Chondrocyte (in vitro differentiated cells): Measurements from ENCODE around the gene SYT13. TPM values are rescaled to one million over a fixed set of nuclear protein-coding genes. Genes with fewer than 3 reads are reported as not detected.

Experiments
- DNase-seq: peaks from one replicate; pipeline ENCODE4 v3.0.0; 2021; ENCODE audit warnings: mixed read lengths, low spot score
- H3K27ac Mint-ChIP-seq: one replicate; pipeline ENCODE4 v1.8.0; 2021; ENCODE audit warnings: mild to moderate bottlenecking, moderate library complexity, mixed read lengths; ENCODE audit not compliant: unreplicated experiment
- H3K27me3 Mint-ChIP-seq: 2 replicates; pipeline ENCODE4 v1.8.0; 2021; ENCODE audit warnings: low read depth, mixed read lengths
- H3K36me3 Mint-ChIP-seq: 2 replicates; pipeline ENCODE4 v1.8.0; 2021; ENCODE audit warnings: low read depth, mixed read lengths
- H3K4me1 Mint-ChIP-seq: 2 replicates; pipeline ENCODE4 v1.8.0; 2021; ENCODE audit warnings: low read depth, mild to moderate bottlenecking, mixed read lengths
- H3K4me3 Mint-ChIP-seq: one replicate; pipeline ENCODE4 v1.8.0; 2021; ENCODE audit warnings: mild to moderate bottlenecking, moderate library complexity, mixed read lengths; ENCODE audit not compliant: unreplicated experiment
- H3K9me3 Mint-ChIP-seq: 2 replicates; pipeline ENCODE4 v1.8.0; 2021; ENCODE audit warnings: low read depth, mixed read lengths
- total RNA-seq: library from RNA; stranded (reverse); gene quantifications from 3 replicates; pipeline ENCODE4 v1.2.1, GENCODE V29; 2021
- TF ChIP-seq, protein P1 (sequence below): fragments of 200-600 bp; sonication (generic); IDR thresholded peaks from 2 replicates; pipeline ENCODE4 v1.5.0; 2021; ENCODE audit warnings: antibody characterized with exemption, mild to moderate bottlenecking, moderate library complexity

The SYT13 gene
- total RNA-seq, 1 donor from 2014 or later: 2.8 TPM

DNA sequence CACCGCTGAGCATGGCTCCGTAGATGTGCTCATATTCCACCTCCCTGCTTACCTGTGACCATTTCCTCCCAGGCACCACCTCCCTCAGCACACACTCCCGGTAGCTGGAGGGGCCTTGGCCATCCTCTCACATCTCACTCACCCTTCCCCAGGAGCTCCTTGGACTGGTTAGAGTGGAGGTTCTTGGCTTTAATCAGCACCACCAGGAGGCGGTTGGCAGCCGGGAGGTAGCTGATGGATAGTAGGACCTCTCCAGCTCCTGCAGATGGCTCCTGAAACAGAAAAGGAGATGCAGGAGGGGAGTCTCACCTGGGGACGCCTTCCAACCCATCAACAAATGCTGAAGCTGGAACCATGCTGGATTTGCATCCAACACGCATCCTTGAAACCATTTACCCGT lies 39.9 kb downstream of the SYT13 start:
- DNase-seq: no peak
- no peaks in the 10 kb centered on the region for H3K4me1 Mint-ChIP-seq
- H3K4me3 Mint-ChIP-seq: no peak overlapping the region
- H3K27me3 Mint-ChIP-seq: peaks cover 1% of the 10 kb centered on the region
- no peaks in the 10 kb centered on the region for H3K9me3 Mint-ChIP-seq
- no peak overlapping the region for H3K27ac Mint-ChIP-seq
- TF ChIP-seq, protein P1, sequence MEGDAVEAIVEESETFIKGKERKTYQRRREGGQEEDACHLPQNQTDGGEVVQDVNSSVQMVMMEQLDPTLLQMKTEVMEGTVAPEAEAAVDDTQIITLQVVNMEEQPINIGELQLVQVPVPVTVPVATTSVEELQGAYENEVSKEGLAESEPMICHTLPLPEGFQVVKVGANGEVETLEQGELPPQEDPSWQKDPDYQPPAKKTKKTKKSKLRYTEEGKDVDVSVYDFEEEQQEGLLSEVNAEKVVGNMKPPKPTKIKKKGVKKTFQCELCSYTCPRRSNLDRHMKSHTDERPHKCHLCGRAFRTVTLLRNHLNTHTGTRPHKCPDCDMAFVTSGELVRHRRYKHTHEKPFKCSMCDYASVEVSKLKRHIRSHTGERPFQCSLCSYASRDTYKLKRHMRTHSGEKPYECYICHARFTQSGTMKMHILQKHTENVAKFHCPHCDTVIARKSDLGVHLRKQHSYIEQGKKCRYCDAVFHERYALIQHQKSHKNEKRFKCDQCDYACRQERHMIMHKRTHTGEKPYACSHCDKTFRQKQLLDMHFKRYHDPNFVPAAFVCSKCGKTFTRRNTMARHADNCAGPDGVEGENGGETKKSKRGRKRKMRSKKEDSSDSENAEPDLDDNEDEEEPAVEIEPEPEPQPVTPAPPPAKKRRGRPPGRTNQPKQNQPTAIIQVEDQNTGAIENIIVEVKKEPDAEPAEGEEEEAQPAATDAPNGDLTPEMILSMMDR: no peak
- no peaks in the 10 kb centered on the region for H3K36me3 Mint-ChIP-seq

DNA sequence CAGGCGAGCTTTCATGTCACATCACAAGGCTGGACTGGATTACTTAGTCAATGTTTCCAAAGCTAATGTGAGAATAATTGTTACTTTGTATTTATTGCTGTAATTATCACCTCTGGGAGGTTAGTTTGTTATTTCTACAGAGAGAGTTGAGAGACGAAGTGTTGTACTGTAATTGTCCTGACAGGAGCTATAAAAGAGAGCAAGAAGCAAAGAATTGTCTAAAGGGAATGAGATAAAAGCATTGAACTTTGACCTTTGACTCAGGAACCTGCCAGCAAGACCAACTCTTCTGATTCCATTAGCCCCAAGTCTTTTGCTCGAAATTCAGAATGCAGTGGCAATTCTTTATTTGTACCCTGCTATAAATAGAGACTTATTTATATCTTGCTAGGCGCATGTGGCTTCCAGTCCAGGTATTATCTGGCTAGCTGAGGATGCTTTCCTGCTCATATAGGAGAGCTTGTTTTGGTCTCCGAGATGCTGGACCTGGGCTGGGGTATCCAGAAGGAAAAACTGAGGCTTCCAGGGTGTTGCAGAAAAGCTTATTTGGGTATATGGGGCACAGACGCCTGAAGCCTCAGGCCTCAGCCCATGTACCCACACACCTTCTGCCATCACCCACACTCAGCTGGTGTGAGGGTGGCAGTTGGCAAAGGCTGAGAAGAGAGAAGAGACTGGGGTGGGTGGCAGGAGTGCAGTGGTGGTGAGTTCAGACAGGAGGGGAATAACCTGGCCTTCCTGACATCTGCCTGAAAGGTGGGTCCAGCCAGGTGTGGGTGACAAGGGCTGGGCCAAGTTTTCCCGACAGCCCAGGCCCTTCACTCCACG lies 40.7 kb downstream of the SYT13 start:
- no peak for DNase-seq
- TF ChIP-seq, protein P1: no peak
- Mint-ChIP-seq H3K4me3 (no peak overlapping the region), H3K4me1 (no peaks in the 10 kb centered on the region), H3K9me3 (no peaks in the 10 kb centered on the region), H3K36me3 (no peaks in the 10 kb centered on the region), H3K27me3 (peaks cover 1% of the 10 kb centered on the region), H3K27ac (no peak overlapping the region)

DNA sequence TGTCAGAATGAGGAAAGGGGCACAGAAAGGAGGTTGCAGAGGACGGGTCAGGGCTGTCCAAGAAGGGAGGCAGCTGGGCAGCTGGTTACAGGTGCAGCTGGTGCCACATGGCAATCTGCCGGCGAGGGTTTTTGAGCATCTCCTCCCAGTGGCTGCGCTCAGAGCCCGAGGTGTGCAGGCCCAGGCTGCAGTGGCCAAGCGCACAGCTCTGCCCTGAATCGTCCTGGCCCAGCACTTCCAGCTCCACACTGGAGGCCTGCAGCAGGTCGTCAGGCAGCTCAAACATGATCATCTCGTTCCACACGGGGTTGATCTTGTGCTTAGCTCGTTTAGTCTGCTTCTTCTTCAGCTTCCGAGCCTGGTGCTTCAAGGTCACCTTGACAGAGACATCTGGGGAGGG lies 42.2 kb downstream of the SYT13 start:
- TF ChIP-seq, protein P1: no peak
- no peak for DNase-seq
- Mint-ChIP-seq H3K36me3 (no peaks in the 10 kb centered on the region), H3K27ac (no peak overlapping the region), H3K4me1 (peaks cover 1% of the 10 kb centered on the region), H3K9me3 (peaks cover 5% of the 10 kb centered on the region), H3K4me3 (no peak overlapping the region), H3K27me3 (no peaks in the 10 kb centered on the region)

GRCh38 chr11:45239733-45240132 lies 46.4 kb downstream of the SYT13 start:
- TF ChIP-seq, protein P1: no peak
- H3K36me3 Mint-ChIP-seq: no peaks in the 10 kb centered on the region

GRCh38 chr11:45238724-45239123 lies 47.4 kb downstream of the SYT13 start:
- Mint-ChIP-seq H3K36me3 (no peaks in the 10 kb centered on the region), H3K27me3 (peaks cover 3% of the 10 kb centered on the region), H3K4me1 (peaks cover 14% of the 10 kb centered on the region), H3K27ac (peak overlapping the region; percentile 82), H3K9me3 (peaks cover 5% of the 10 kb centered on the region), H3K4me3 (no peak overlapping the region)
- DNase-seq: no peak
- TF ChIP-seq, protein P1: no peak

More at GRCh38 chr11:45239733-45240132, 46.4 kb downstream of the SYT13 start:
- peaks cover 5% of the 10 kb centered on the region for H3K9me3 Mint-ChIP-seq
- H3K4me1 Mint-ChIP-seq: peaks cover 14% of the 10 kb centered on the region
- no peak overlapping the region for H3K4me3 Mint-ChIP-seq
- H3K27ac Mint-ChIP-seq: no peak overlapping the region
- DNase-seq: no peak
- H3K27me3 Mint-ChIP-seq: peaks cover 3% of the 10 kb centered on the region
